GM12801 (cell line): ENCODE results near the gene MAP2K6.

ENCODE experiments used
- TF ChIP-seq, protein P1 (sequence below): IDR thresholded peaks from one replicate; pipeline ENCODE4 v1.5.1; 2011; ENCODE audit warnings: control low read depth; ENCODE audit not compliant: insufficient read length; ENCODE audit errors: extremely low read depth

Gene MAP2K6

GRCh38 chr17:69558796-69559195 lies 144.3 kb downstream of the MAP2K6 start:
- TF ChIP-seq, protein P1, sequence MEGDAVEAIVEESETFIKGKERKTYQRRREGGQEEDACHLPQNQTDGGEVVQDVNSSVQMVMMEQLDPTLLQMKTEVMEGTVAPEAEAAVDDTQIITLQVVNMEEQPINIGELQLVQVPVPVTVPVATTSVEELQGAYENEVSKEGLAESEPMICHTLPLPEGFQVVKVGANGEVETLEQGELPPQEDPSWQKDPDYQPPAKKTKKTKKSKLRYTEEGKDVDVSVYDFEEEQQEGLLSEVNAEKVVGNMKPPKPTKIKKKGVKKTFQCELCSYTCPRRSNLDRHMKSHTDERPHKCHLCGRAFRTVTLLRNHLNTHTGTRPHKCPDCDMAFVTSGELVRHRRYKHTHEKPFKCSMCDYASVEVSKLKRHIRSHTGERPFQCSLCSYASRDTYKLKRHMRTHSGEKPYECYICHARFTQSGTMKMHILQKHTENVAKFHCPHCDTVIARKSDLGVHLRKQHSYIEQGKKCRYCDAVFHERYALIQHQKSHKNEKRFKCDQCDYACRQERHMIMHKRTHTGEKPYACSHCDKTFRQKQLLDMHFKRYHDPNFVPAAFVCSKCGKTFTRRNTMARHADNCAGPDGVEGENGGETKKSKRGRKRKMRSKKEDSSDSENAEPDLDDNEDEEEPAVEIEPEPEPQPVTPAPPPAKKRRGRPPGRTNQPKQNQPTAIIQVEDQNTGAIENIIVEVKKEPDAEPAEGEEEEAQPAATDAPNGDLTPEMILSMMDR = no peak

DNA sequence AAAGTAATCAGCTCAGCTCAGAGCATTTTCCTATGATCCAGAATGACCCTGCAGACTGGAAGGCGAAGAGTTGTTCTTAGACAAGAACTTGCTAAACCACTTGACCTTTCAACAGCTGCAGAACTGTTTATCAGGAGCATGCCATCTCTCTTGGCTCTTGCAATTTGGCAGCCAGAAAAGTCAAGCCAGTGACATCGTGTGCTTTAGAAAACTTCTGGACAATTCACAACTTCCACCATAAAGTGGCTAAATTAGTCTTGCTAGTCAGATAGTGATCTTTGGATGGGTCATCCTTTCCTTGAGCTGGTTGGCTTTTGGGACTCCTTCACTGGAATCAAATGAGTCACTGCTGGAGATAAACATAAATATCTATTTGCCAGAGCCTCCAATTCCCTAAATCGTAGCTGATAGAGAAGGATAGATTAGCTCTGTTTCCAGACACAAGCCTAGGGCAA lies 146.5 kb downstream of the MAP2K6 start:
- TF ChIP-seq, protein P1 = no peak

- TF ChIP-seq, protein P1 = no peak
Measured at GRCh38 chr17:69561462-69561861, 147.0 kb downstream of the MAP2K6 start.

GRCh38 chr17:69565447-69565846 lies 150.9 kb downstream of the MAP2K6 start:
- TF ChIP-seq, protein P1 = no peak

GRCh38 chr17:69567130-69567529 lies 152.6 kb downstream of the MAP2K6 start:
- TF ChIP-seq, protein P1 = no peak

DNA sequence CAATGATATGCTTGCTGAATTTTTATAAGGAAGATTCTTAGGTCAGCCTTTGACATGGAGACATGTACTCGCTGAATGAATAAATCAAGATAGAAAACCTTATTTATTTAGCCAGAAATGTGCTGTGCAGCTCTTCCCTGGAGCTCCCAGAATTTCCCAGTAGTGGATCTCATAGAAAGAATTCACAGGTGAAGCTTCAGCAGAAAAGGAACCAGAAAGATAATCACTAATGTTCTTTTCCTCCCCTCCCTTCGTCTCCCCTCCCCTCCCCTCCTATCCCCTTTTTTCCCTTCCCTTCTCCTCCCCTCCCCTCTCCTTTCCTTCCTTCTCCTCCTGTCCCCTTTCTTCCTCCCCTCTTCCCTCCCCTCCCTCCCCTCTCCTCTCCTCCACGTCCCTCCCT lies 158.2 kb downstream of the MAP2K6 start:
- TF ChIP-seq, protein P1 = no peak

DNA sequence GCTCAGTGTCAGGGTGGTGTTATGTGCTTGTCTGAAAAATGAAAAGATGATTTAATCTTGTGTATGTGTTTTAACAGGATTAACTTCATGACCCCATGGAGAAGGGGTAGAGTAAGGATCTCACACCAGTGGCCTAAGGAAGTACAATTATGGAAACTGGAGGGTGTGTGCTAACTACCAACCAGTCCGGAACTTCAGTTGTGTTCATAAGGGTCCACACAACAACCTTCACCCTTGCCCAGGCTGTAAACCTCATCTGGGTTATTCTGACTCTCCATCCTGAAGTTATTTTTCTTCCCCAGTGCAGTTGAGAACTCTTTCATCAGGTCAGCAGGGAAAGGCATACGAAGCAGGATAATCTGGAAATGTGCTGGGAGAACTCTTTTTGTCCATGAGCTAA lies 158.9 kb downstream of the MAP2K6 start:
- TF ChIP-seq, protein P1 = no peak
